ENCODE measurements around the gene ZNF213. TPM values are rescaled to one million over a fixed set of nuclear protein-coding genes. Genes with fewer than 3 reads are reported as not detected.

Gene ZNF213
- total RNA-seq, 1 donor: 8.0 TPM

- Histone ChIP-seq H4K20me1 (ENCODE audit: insufficient read depth, low read length) (no peaks in the 10 kb centered on the region), H3K27me3 (ENCODE audit: insufficient read depth, low read length) (peaks cover under 1% of the 10 kb centered on the region), H2AFZ (ENCODE audit: low read length) (no peak overlapping the region), H3K4me1 (ENCODE audit: insufficient read depth, low read length) (peaks cover 10% of the 10 kb centered on the region), H3K4me2 (ENCODE audit: insufficient read depth, low read length) (no peak overlapping the region), H3K4me3 (ENCODE audit: insufficient read depth, low read length) (no peak overlapping the region), H3K9me3 (ENCODE audit: low read depth, low read length) (no peaks in the 10 kb centered on the region), H3K79me2 (ENCODE audit: insufficient read depth, low read length) (no peaks in the 10 kb centered on the region), H3K36me3 (ENCODE audit: insufficient read depth, low read length) (no peaks in the 10 kb centered on the region), H3K27ac (ENCODE audit: low read depth, low read length) (no peak overlapping the region)
- DNase-seq (ENCODE audit: insufficient read length, low spot score, missing footprints): peak; percentile 67
- no peak for TF ChIP-seq CTCF (IDR thresholded peaks at IDR 0.05; ENCODE audit: extremely low read depth, low read depth, low read length)
Measured at GRCh38 chr16:3161235-3162018, 26.6 kb downstream of the ZNF213 start.

- Histone ChIP-seq H3K4me3 (ENCODE audit: insufficient read depth, low read length) (no peak overlapping the region), H3K79me2 (ENCODE audit: insufficient read depth, low read length) (no peaks in the 10 kb centered on the region), H3K36me3 (ENCODE audit: insufficient read depth, low read length) (no peaks in the 10 kb centered on the region), H3K27me3 (ENCODE audit: insufficient read depth, low read length) (peaks cover 20% of the 10 kb centered on the region), H3K27ac (ENCODE audit: low read depth, low read length) (no peak overlapping the region), H2AFZ (ENCODE audit: low read length) (no peak overlapping the region), H3K4me2 (ENCODE audit: insufficient read depth, low read length) (no peak overlapping the region), H3K9me3 (ENCODE audit: low read depth, low read length) (no peaks in the 10 kb centered on the region), H4K20me1 (ENCODE audit: insufficient read depth, low read length) (no peaks in the 10 kb centered on the region), H3K4me1 (ENCODE audit: insufficient read depth, low read length) (no peaks in the 10 kb centered on the region)
- TF ChIP-seq CTCF (IDR thresholded peaks at IDR 0.05; ENCODE audit: extremely low read depth, low read depth, low read length): no peak
- DNase-seq (ENCODE audit: insufficient read length, low spot score, missing footprints): peak; percentile 43
Measured at GRCh38 chr16:3164121-3164991, 29.5 kb downstream of the ZNF213 start.

GRCh38 chr16:3165111-3165822 lies 30.4 kb downstream of the ZNF213 start:
- Histone ChIP-seq H3K9me3 (ENCODE audit: low read depth, low read length) (no peaks in the 10 kb centered on the region), H2AFZ (ENCODE audit: low read length) (peak overlapping the region; percentile 94), H3K4me1 (ENCODE audit: insufficient read depth, low read length) (no peaks in the 10 kb centered on the region), H3K27me3 (ENCODE audit: insufficient read depth, low read length) (peaks cover 29% of the 10 kb centered on the region), H3K4me2 (ENCODE audit: insufficient read depth, low read length) (peak overlapping the region; percentile 87), H3K27ac (ENCODE audit: low read depth, low read length) (no peak overlapping the region), H4K20me1 (ENCODE audit: insufficient read depth, low read length) (no peaks in the 10 kb centered on the region), H3K4me3 (ENCODE audit: insufficient read depth, low read length) (peak overlapping the region; percentile 49), H3K79me2 (ENCODE audit: insufficient read depth, low read length) (no peaks in the 10 kb centered on the region), H3K36me3 (ENCODE audit: insufficient read depth, low read length) (no peaks in the 10 kb centered on the region)
- no peak for TF ChIP-seq CTCF (IDR thresholded peaks at IDR 0.05; ENCODE audit: extremely low read depth, low read depth, low read length)
- DNase-seq (ENCODE audit: insufficient read length, low spot score, missing footprints): peak; percentile 67

All from osteoblast (primary cell).